Measurements from ENCODE around the gene KPNA6. TPM values are rescaled to one million over a fixed set of nuclear protein-coding genes. Genes with fewer than 3 reads are reported as not detected.

KPNA6 gene
- total and polyA plus RNA-seq, 2 of the 13 experiments (the other 11 are each of a cell fraction or from before 2014, with no cell fraction given): 22.0 to 47.5 TPM

GRCh38 chr1:32221980-32222755 lies 114.3 kb downstream of the KPNA6 start, which contains the start of the genes EIF3I and TMEM234 (continued):
- TF ChIP-seq MTF2 (CRISPR knock-in tag; IDR thresholded peaks at IDR 0.05; ENCODE audit: borderline replicate concordance): no peak
- no peak; the same call in 1 of the 2 replicates for TF ChIP-seq RFX5 (IDR thresholded peaks at IDR 0.05; ENCODE audit: low read depth, low read length)
- no peak for TF ChIP-seq STAT5B (CRISPR knock-in tag; IDR thresholded peaks at IDR 0.05)
- TF ChIP-seq PHF20 (CRISPR knock-in tag; IDR thresholded peaks at IDR 0.05): peak; percentile 93
- no peak for TF ChIP-seq ZSCAN22 (CRISPR knock-in tag; IDR thresholded peaks at IDR 0.05)
- no peak for TF ChIP-seq ZNF792 (CRISPR knock-in tag; IDR thresholded peaks at IDR 0.05)
- no peak for TF ChIP-seq REL (CRISPR knock-in tag; conservative IDR thresholded peaks at IDR 0.05)
- TF ChIP-seq SP5 (CRISPR knock-in tag; IDR thresholded peaks at IDR 0.05; ENCODE audit: borderline replicate concordance, low read depth): peak; percentile 54; the same call in 1 of the 2 replicates
- TF ChIP-seq ZNF563 (CRISPR knock-in tag; IDR thresholded peaks at IDR 0.05): no peak; the same call in 1 of the 2 replicates
- TF ChIP-seq SSRP1 (CRISPR knock-in tag; IDR thresholded peaks at IDR 0.05): no peak
- 0 out of 2 replicates have a peak, but pooled peaks have one; percentile 32 for TF ChIP-seq ZNF552 (CRISPR knock-in tag; IDR thresholded peaks at IDR 0.05; ENCODE audit: borderline replicate concordance)
- TF ChIP-seq ARNT2 (CRISPR knock-in tag; IDR thresholded peaks at IDR 0.05; ENCODE audit: low read depth): no peak
- TF ChIP-seq ZNF609 (CRISPR knock-in tag; IDR thresholded peaks at IDR 0.05; ENCODE audit: borderline replicate concordance): no peak
- no peak for TF ChIP-seq ZNF235 (CRISPR knock-in tag; IDR thresholded peaks at IDR 0.05; ENCODE audit: borderline replicate concordance)
- no peak for TF ChIP-seq ZFP36 (IDR thresholded peaks at IDR 0.05; ENCODE audit: borderline replicate concordance, low read depth, low read length, partially characterized antibody)
- peak; percentile 49; the same call in 1 of the 2 replicates for TF ChIP-seq IKZF5 (CRISPR knock-in tag; IDR thresholded peaks at IDR 0.05)
- no peak for TF ChIP-seq ZNF550 (CRISPR knock-in tag; IDR thresholded peaks at IDR 0.05; ENCODE audit: borderline replicate concordance)
- no peak for TF ChIP-seq NFYC (CRISPR knock-in tag; IDR thresholded peaks at IDR 0.05)
- TF ChIP-seq PRDM15 (CRISPR knock-in tag; IDR thresholded peaks at IDR 0.05): 0 out of 2 replicates have a peak, but pooled peaks have one; percentile 2
- no peak for TF ChIP-seq RAD51 (IDR thresholded peaks at IDR 0.05; ENCODE audit: borderline replicate concordance)
- TF ChIP-seq THAP11 (CRISPR knock-in tag; IDR thresholded peaks at IDR 0.05): peak; percentile 89
